OCI-LY1 (cell line): ENCODE measurements around the gene ZNF786.
"Not testable (repeated sequence)": the region's sequence is repeated elsewhere in the genome, so short reads cannot be mapped to it uniquely, and the experiment has no call there.

Source experiments
- H2AFZ ChIP-seq: fragments of 200-600 bp; sonication (generic), shearing (Covaris generic); 2 replicates; pipeline ENCODE4 v1.6.0; 2014; ENCODE audit warnings: antibody characterized with exemption, mild to moderate bottlenecking, low read length
- H3F3A ChIP-seq: fragments of 200-600 bp; sonication (generic), shearing (Covaris generic); 2 replicates; pipeline ENCODE4 v1.6.0; 2014; ENCODE audit warnings: mild to moderate bottlenecking, antibody characterized with exemption, low read length, moderate library complexity; ENCODE audit not compliant: insufficient read depth
- H3K27ac ChIP-seq: fragments of 200-600 bp; sonication (generic); 2 replicates; pipeline ENCODE4 v1.5.1; 2014; ENCODE audit warnings: low read length, mixed run types, mild to moderate bottlenecking, low read depth; ENCODE audit not compliant: poor library complexity, severe bottlenecking
- H3K27me3 ChIP-seq: fragments of 200-600 bp; sonication (generic); 2 replicates; pipeline ENCODE4 v1.6.0; 2014; ENCODE audit warnings: antibody characterized with exemption, mild to moderate bottlenecking, low read length, moderate library complexity; ENCODE audit not compliant: insufficient read depth
- H3K36me3 ChIP-seq: fragments of 200-600 bp; sonication (generic); 2 replicates; pipeline ENCODE4 v1.6.1; 2014; ENCODE audit warnings: mild to moderate bottlenecking, antibody characterized with exemption, low read length, moderate library complexity, mixed read lengths; ENCODE audit not compliant: insufficient read depth
- H3K4me1 ChIP-seq: fragments of 200-600 bp; sonication (generic); 2 replicates; pipeline ENCODE4 v1.5.1; 2014; ENCODE audit warnings: mild to moderate bottlenecking, low read length, moderate library complexity; ENCODE audit not compliant: insufficient read depth, severe bottlenecking
- H3K4me2 ChIP-seq: fragments of 200-600 bp; sonication (generic), shearing (Covaris generic); 2 replicates; pipeline ENCODE4 v1.6.1; 2014; ENCODE audit warnings: low read length
- H3K4me3 ChIP-seq: fragments of 200-600 bp; sonication (generic); 2 replicates; pipeline ENCODE4 v1.5.1; 2014; ENCODE audit warnings: low read length, low read depth, mild to moderate bottlenecking, mixed read lengths; ENCODE audit not compliant: poor library complexity, severe bottlenecking
- H3K79me2 ChIP-seq: fragments of 200-600 bp; shearing (Covaris generic); 2 replicates; pipeline ENCODE4 v1.6.1; 2016; ENCODE audit warnings: mixed run types, low read length, mixed read lengths; ENCODE audit not compliant: insufficient read depth
- H3K9ac ChIP-seq: fragments of 200-600 bp; sonication (generic), shearing (Covaris generic); 2 replicates; pipeline ENCODE4 v1.6.1; 2014; ENCODE audit warnings: mild to moderate bottlenecking, low read length, mixed read lengths
- H3K9me2 ChIP-seq: fragments of 200-600 bp; sonication (generic), shearing (Covaris generic); 2 replicates; pipeline ENCODE4 v1.6.1; 2014; ENCODE audit warnings: low read depth, mild to moderate bottlenecking, low read length, mixed read lengths
- H3K9me3 ChIP-seq: fragments of 200-600 bp; shearing (Covaris generic); 2 replicates; pipeline ENCODE4 v1.6.1; 2014; ENCODE audit warnings: low read length, mixed read lengths
- H4K20me1 ChIP-seq: fragments of 200-600 bp; sonication (generic), shearing (Covaris generic); 2 replicates; pipeline ENCODE4 v1.6.0; 2016; ENCODE audit warnings: mild to moderate bottlenecking, low read length; ENCODE audit not compliant: insufficient read depth
- CTCF ChIP-seq: fragments of 200-600 bp; sonication (generic), shearing (Covaris generic); IDR thresholded peaks from 2 replicates; pipeline ENCODE4 v1.5.1; 2017; ENCODE audit warnings: mild to moderate bottlenecking, antibody characterized with exemption, low read length, moderate library complexity, mixed read lengths
- EZH2 ChIP-seq: fragments of 200-600 bp; sonication (generic), shearing (Covaris generic); IDR thresholded peaks from 2 replicates; pipeline ENCODE4 v1.8.0; 2017; ENCODE audit warnings: borderline replicate concordance, mixed run types, mild to moderate bottlenecking, antibody characterized with exemption, low read length, moderate library complexity, mixed read lengths

ZNF786 gene

GRCh38 chr7:149063476-149063875, 27.0 kb downstream of the ZNF786 start:
- no peak overlapping the region for H3K4me3 ChIP-seq
- TF ChIP-seq CTCF (no peak), EZH2 (no peak)
- no peak overlapping the region for H3K4me2 ChIP-seq
- H3F3A ChIP-seq = no peaks in the 10 kb centered on the region
- H3K9me3 ChIP-seq = no peaks in the 10 kb centered on the region
- H4K20me1 ChIP-seq = no peaks in the 10 kb centered on the region
- no peak overlapping the region for H3K9ac ChIP-seq
- H3K79me2 ChIP-seq = no peaks in the 10 kb centered on the region
- H3K27me3 ChIP-seq = no peaks in the 10 kb centered on the region
- peaks cover 14% of the 10 kb centered on the region for H3K4me1 ChIP-seq
- H2AFZ ChIP-seq = no peak overlapping the region
- H3K9me2 ChIP-seq = no peaks in the 10 kb centered on the region
- H3K27ac ChIP-seq = no peak overlapping the region
- H3K36me3 ChIP-seq = peaks cover 3% of the 10 kb centered on the region; the same call in 1 of the 2 replicates

- H3K4me2 ChIP-seq, H3K27ac ChIP-seq: not testable (repeated sequence)
Measured at GRCh38 chr7:149062217-149062899, 28.2 kb downstream of the ZNF786 start.

GRCh38 chr7:149060156-149060555, 30.4 kb downstream of the ZNF786 start:
- H3K27me3 ChIP-seq = no peaks in the 10 kb centered on the region
- no peak overlapping the region for H3K4me3 ChIP-seq
- H3K9me3 ChIP-seq = no peaks in the 10 kb centered on the region
- no peaks in the 10 kb centered on the region for H3K36me3 ChIP-seq
- no peak overlapping the region for H2AFZ ChIP-seq
- TF ChIP-seq EZH2 (no peak), CTCF (no peak)
- H3K79me2 ChIP-seq = no peaks in the 10 kb centered on the region
- no peaks in the 10 kb centered on the region for H4K20me1 ChIP-seq
- H3F3A ChIP-seq = no peaks in the 10 kb centered on the region
- no peak overlapping the region for H3K9ac ChIP-seq
- H3K9me2 ChIP-seq = no peaks in the 10 kb centered on the region
- peaks cover 10% of the 10 kb centered on the region for H3K4me1 ChIP-seq
- H3K4me2 ChIP-seq = no peak overlapping the region
- H3K27ac ChIP-seq = no peak overlapping the region

More at GRCh38 chr7:149062217-149062899, 28.2 kb downstream of the ZNF786 start:
- not testable (repeated sequence) for H3F3A ChIP-seq, H3K4me3 ChIP-seq, H3K9ac ChIP-seq, H3K36me3 ChIP-seq, H3K79me2 ChIP-seq, H2AFZ ChIP-seq, H3K27me3 ChIP-seq, H3K9me3 ChIP-seq, H4K20me1 ChIP-seq, H3K9me2 ChIP-seq
- peaks cover 14% of the 10 kb centered on the region for H3K4me1 ChIP-seq

GRCh38 chr7:149053885-149054284, 36.6 kb downstream of the ZNF786 start:
- H3K9me3 ChIP-seq = no peaks in the 10 kb centered on the region
- no peak overlapping the region for H3K27ac ChIP-seq
- no peaks in the 10 kb centered on the region for H3K4me1 ChIP-seq
- no peaks in the 10 kb centered on the region for H3K79me2 ChIP-seq
- no peaks in the 10 kb centered on the region for H3F3A ChIP-seq
- TF ChIP-seq EZH2 (no peak), CTCF (no peak)
- no peak overlapping the region for H3K9ac ChIP-seq
- no peaks in the 10 kb centered on the region for H4K20me1 ChIP-seq
- no peaks in the 10 kb centered on the region for H3K9me2 ChIP-seq
- no peak overlapping the region for H3K4me3 ChIP-seq
- H3K27me3 ChIP-seq = no peaks in the 10 kb centered on the region; the same call in 1 of the 2 replicates
- no peak overlapping the region for H2AFZ ChIP-seq
- H3K36me3 ChIP-seq = no peaks in the 10 kb centered on the region
- no peak overlapping the region for H3K4me2 ChIP-seq
